Measurements from ENCODE around the gene LTB4R.

GRCh38 chr14:24310265-24310645 is 1.0 kb upstream of the LTB4R start:
- TF ChIP-seq CTCF (IDR thresholded peaks at IDR 0.05 in 4 of 5, conservative IDR thresholded peaks at IDR 0.05 in 1 of 5) = no peak
- TF ChIP-seq POLR2A (IDR thresholded peaks at IDR 0.05) = no peak

Measured in gastrocnemius medialis (tissue), 4 donors.